Activated T-cell treated with anti-CD3 and anti-CD28 coated beads, Interleukin-2, amount 50 U/mL, for 72 hours (primary cell): ENCODE data around the gene POLE2. TPM values are rescaled to one million over a fixed set of nuclear protein-coding genes. Genes with fewer than 3 reads are reported as not detected.
"Not testable (repeated sequence)": the region's sequence is repeated elsewhere in the genome, so short reads cannot be mapped to it uniquely, and the experiment has no call there.

Experiments used
- ATAC-seq, 2 donors: fragments of 150-1000 bp; cut with Tn5 transposase; replicated peaks in 1 of 2; 2 replicates each; pipeline ENCODE4 v1.10.0; 2021; ENCODE audit warnings: moderate library complexity in 2 of 2, mild to moderate bottlenecking in 1 of 2
- DNase-seq, 2 donors: peaks; one replicate each; pipeline ENCODE4 v3.0.0; 2021 to 2022; ENCODE audit warnings: mixed read lengths in 1 of 2
- H3K27ac Mint-ChIP-seq: one replicate; pipeline ENCODE4 v1.8.0; 2022; ENCODE audit warnings: mild to moderate bottlenecking, moderate library complexity, mixed read lengths
- H3K27me3 Mint-ChIP-seq: one replicate; pipeline ENCODE4 v1.8.0; 2022; ENCODE audit warnings: low read depth, mixed read lengths
- H3K36me3 Mint-ChIP-seq, 2 donors: one replicate each; pipeline ENCODE4 v1.8.0; 2022; ENCODE audit warnings: mixed read lengths in 2 of 2, mild to moderate bottlenecking in 1 of 2; ENCODE audit not compliant: insufficient read depth in 2 of 2
- H3K4me1 Mint-ChIP-seq: one replicate; pipeline ENCODE4 v1.8.0; 2022; ENCODE audit warnings: low read depth, mixed read lengths
- H3K4me3 Mint-ChIP-seq, 2 donors: one replicate each; pipeline ENCODE4 v1.8.0; 2022; ENCODE audit warnings: mild to moderate bottlenecking in 2 of 2, mixed read lengths in 2 of 2, moderate library complexity in 2 of 2
- H3K9me3 Mint-ChIP-seq, 2 donors: one replicate each; pipeline ENCODE4 v1.8.0; 2022; ENCODE audit warnings: mixed read lengths in 2 of 2
- total RNA-seq, 2 donors: library from RNA; stranded (reverse); gene quantifications; one replicate each; pipeline ENCODE4 v1.2.3, GENCODE V29; 2022

The POLE2 gene
- total RNA-seq, 2 donors from 2014 or later: 24.5 to 30.0 TPM

DNA sequence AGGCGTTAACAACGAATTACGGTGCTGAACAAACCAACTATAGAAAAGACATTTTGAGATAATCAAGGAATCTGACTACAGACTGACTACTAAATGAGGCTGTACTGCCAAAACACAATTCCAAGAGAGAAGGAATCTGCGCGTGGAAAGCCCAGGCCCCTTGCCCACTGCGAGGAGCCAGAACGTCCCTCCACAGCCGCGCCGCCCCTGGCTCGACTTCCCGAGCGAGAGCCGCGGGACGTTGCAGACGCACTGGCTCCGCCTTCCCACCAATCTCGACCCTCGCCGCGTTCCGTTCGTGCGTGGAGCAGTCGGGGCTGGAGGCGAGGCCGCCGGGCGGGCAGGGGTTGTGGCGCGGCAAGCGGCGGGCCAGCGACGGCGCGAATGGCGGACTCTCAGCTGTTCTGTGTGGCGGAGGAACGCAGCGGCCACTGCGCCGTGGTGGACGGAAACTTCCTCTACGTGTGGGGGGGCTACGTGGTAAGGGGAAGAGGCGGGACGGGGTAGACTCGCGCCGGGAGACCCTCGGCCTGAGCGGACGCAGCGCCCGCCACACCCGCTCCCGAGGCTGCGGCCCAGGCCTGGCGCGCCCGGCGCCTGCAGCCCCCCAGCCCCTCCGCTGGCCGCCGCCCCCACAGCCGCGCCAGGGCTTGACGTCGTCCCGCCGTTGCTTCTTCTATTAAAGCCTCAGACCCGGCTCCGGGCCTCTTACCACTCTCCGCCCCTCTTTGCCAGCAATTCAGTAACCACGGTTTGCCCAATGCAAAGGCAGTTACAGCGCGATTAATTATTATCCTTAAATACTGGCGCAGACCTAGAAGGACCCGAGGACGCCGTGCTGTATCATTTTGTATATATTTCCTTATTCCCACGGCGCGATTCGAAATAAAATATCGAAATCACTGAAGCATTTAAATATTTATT lies 5.1 kb upstream of the POLE2 start, which contains the start of gene KLHDC1:
TSS of gene KLHDC1 (plus strand) at position 310 of the 924 bp plus-strand sequence. CDS start at position 385, 75 bp downstream.
- no peaks in the 10 kb centered on the region for H3K27me3 Mint-ChIP-seq
- no peaks in the 10 kb centered on the region for H3K9me3 Mint-ChIP-seq

DNA sequence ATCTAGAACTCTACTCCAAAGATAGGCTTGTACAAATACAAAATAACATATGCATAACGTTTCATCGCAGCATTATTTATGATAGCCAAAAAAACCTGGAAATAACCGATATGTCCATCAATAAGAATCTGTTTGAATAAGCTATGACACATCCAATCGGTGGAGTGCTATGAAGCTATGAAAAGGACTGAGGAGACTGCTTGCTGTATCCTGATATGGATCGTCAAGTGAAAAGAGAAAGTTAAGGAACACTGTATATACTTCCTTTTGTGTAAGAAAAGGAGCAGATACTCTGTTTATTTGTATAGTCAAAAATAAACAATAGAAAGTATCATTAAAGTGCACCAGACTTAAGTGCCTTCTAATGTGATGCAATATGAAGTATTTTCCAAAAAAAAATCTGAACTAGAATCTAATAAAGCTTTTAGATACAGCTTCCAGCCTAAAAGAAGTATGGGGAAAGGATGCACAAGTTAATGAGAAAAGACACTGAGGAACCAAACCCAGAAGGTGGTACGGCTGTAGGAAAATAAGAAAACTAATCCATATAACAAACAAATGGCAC lies 4.3 kb upstream of the POLE2 start:
- H3K36me3 Mint-ChIP-seq: peaks cover 1 to 4% of the 10 kb centered on the region in 2 donors
- ATAC-seq: no peak

More for the DNA sequence above, 5.1 kb upstream of the POLE2 start, which contains the start of gene KLHDC1:
- ATAC-seq (peak; percentile 77 to 86), DNase-seq (peak; percentile 84 to 87)
- H3K4me1 Mint-ChIP-seq: peaks cover 58% of the 10 kb centered on the region
- peak within 1 kb of the TSS; percentile 92 for H3K27ac Mint-ChIP-seq
- peak within 1 kb of the TSS; percentile 75 to 91 for H3K4me3 Mint-ChIP-seq
- H3K36me3 Mint-ChIP-seq: peaks cover 0 to 3% of the 10 kb centered on the region in 2 donors

DNA sequence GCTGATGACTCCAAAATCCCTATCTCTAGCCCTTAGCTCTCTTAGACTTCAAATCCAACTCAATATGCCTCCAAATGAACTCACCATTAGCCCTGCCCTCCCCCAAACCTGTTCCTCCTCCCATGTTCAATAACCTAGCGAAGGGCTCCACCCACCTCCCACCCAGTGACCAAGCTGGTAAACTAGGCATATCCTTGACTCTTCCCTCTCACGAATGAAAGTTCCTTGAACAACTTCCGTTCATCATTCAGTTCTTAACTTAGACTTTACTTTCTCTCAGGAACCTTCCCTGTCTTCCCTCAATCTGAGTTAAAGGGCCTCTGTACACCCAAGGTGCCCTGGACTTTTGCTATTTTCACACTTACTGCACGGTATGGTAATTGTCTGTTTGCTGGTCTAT lies 3.0 kb upstream of the POLE2 start:
- ATAC-seq (no peak), DNase-seq (no peak)
- Mint-ChIP-seq H3K4me3 (peak overlapping the region in 1 of 2 donors; percentile 34), H3K27me3 (no peaks in the 10 kb centered on the region), H3K9me3 (no peaks in the 10 kb centered on the region), H3K4me1 (peaks cover 62% of the 10 kb centered on the region), H3K36me3 (peaks cover 3 to 5% of the 10 kb centered on the region in 2 donors), H3K27ac (peak overlapping the region; percentile 80)

More for the DNA sequence above, 4.3 kb upstream of the POLE2 start:
- H3K27me3 Mint-ChIP-seq: no peaks in the 10 kb centered on the region
- peaks cover 61% of the 10 kb centered on the region for H3K4me1 Mint-ChIP-seq
- no peaks in the 10 kb centered on the region for H3K9me3 Mint-ChIP-seq
- H3K4me3 Mint-ChIP-seq: peak overlapping the region; percentile 75 to 91
- H3K27ac Mint-ChIP-seq: peak overlapping the region; percentile 90
- DNase-seq: no peak

DNA sequence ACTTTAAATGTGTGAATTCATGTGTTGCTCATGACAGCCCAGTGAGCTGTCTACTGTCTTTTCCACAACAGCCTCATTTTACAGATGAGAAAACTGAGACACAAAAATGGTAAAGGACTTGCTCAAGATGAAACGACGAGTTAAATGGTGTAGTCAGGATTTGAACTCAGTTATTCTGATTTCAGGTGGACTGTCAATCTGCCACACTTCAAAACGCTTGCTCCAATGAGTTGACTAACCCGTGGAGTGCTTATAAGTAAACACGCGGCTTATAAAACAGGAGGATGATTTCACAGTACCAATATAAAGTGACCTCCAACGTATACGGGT lies 652 bp upstream of the POLE2 start:
- ATAC-seq: no peak

DNA sequence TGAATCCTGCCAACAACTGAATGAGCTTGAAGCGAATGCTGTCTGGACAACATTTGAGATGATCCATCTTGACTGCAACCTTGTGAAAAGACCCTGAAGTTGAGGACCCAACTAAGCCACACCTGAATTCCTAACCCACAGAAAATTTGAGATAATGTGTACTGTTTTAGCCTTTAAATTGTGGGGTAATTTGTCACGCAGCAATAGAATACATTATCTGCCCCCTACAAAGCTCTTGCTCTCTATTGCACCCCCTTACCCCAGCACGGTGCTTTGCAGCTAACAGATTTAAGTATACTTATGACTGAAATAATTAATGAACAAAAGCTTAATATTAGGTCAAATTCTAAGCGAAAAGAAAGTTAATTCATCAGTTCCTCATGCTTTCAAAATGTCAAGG lies 1.6 kb downstream of the POLE2 start:
- no peak for ATAC-seq
- Mint-ChIP-seq H3K9me3 (no peaks in the 10 kb centered on the region), H3K36me3 (peaks cover 2 to 13% of the 10 kb centered on the region in 2 donors), H3K4me3 (peak overlapping the region; percentile 88 to 92), H3K4me1 (peaks cover 36% of the 10 kb centered on the region), H3K27ac (peak overlapping the region; percentile 77), H3K27me3 (no peaks in the 10 kb centered on the region)
- DNase-seq: no peak

More for the DNA sequence above, 652 bp upstream of the POLE2 start:
- DNase-seq: no peak
- Mint-ChIP-seq H3K9me3 (no peaks in the 10 kb centered on the region), H3K4me1 (peaks cover 50% of the 10 kb centered on the region), H3K27ac (peak overlapping the region; percentile 91), H3K27me3 (no peaks in the 10 kb centered on the region), H3K36me3 (peaks cover 5 to 6% of the 10 kb centered on the region in 2 donors), H3K4me3 (peak overlapping the region; percentile 88 to 92)

GRCh38 chr14:49679271-49679670 lies 8.7 kb downstream of the POLE2 start:
- peaks cover 9 to 39% of the 10 kb centered on the region in 2 donors for H3K36me3 Mint-ChIP-seq
- no peaks in the 10 kb centered on the region for H3K27me3 Mint-ChIP-seq
- H3K9me3 Mint-ChIP-seq: peaks cover 0 to 1% of the 10 kb centered on the region in 2 donors
- H3K4me1 Mint-ChIP-seq: peaks cover 12% of the 10 kb centered on the region
- DNase-seq: no peak
- H3K4me3 Mint-ChIP-seq: no peak overlapping the region
- ATAC-seq: peak in 1 of 2 donors; percentile 44
- H3K27ac Mint-ChIP-seq: no peak overlapping the region

GRCh38 chr14:49677643-49678042 lies 10.4 kb downstream of the POLE2 start:
- DNase-seq: no peak
- Mint-ChIP-seq H3K9me3 (peaks cover 0 to 1% of the 10 kb centered on the region in 2 donors), H3K4me3 (no peak overlapping the region), H3K4me1 (peaks cover 12% of the 10 kb centered on the region), H3K36me3 (peaks cover 16 to 47% of the 10 kb centered on the region in 2 donors), H3K27ac (no peak overlapping the region), H3K27me3 (no peaks in the 10 kb centered on the region)
- no peak for ATAC-seq

DNA sequence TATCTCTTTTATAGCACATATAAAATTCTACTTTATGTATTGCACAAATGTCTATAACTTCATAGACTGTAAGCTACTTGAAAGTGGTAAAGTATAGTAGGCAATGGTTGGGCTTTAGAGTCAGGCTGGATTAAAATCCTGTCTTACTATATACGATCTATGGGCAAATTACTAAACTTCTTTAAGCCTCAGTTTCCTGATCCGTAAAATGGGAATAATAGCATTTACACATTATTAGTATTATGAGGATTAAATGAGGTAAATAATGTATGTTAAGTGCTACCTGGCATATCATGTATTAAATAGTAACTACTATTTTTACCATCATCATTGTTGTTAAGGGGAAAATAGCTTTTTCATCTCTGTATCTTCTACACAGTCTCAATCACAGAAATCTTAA lies 14.4 kb downstream of the POLE2 start:
- H3K27me3 Mint-ChIP-seq: no peaks in the 10 kb centered on the region
- ATAC-seq (no peak), DNase-seq (no peak)
- peaks cover 11 to 32% of the 10 kb centered on the region in 2 donors for H3K36me3 Mint-ChIP-seq
- H3K4me1 Mint-ChIP-seq: no peaks in the 10 kb centered on the region
- H3K9me3 Mint-ChIP-seq: peaks cover 0 to 1% of the 10 kb centered on the region in 2 donors
- H3K27ac Mint-ChIP-seq: no peak overlapping the region
- H3K4me3 Mint-ChIP-seq: no peak overlapping the region

DNA sequence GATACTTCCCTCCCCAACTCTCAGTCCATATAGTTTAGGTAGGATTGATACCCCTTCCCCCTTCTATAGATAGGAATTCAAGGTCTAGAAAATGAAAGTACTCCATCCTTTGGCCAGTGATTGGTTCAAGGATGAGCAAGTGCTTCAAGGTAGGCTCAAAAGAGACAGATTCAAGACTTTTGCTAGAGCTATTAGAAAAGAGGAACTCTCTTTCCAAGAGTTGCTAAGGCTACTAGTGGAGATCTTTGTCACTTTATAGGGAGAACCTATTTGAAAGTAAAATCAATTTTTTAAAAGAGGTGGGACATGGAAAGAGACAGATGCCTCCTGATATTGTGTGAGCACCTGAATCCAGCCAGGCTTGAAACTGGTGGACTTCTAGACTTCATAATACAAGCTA lies 17.5 kb downstream of the POLE2 start:
- ATAC-seq (no peak), DNase-seq (no peak)
- H3K27ac Mint-ChIP-seq: no peak overlapping the region
- H3K9me3 Mint-ChIP-seq: no peaks in the 10 kb centered on the region
- H3K4me3 Mint-ChIP-seq: no peak overlapping the region
- H3K27me3 Mint-ChIP-seq: no peaks in the 10 kb centered on the region
- H3K4me1 Mint-ChIP-seq: no peaks in the 10 kb centered on the region
- peaks cover 8 to 32% of the 10 kb centered on the region in 2 donors for H3K36me3 Mint-ChIP-seq

GRCh38 chr14:49659526-49660455 lies 28.2 kb downstream of the POLE2 start:
- Mint-ChIP-seq H3K4me3 (no peak overlapping the region), H3K9me3 (no peaks in the 10 kb centered on the region), H3K4me1 (no peaks in the 10 kb centered on the region), H3K27me3 (no peaks in the 10 kb centered on the region), H3K27ac (no peak overlapping the region), H3K36me3 (peaks cover 0 to 10% of the 10 kb centered on the region in 2 donors)
- ATAC-seq (no peak), DNase-seq (no peak)

- H3K27me3 Mint-ChIP-seq, H3K27ac Mint-ChIP-seq, H3K36me3 Mint-ChIP-seq, H3K4me3 Mint-ChIP-seq, H3K4me1 Mint-ChIP-seq, ATAC-seq, DNase-seq, H3K9me3 Mint-ChIP-seq: not testable (repeated sequence)
Observed at GRCh38 chr14:49657500-49657899, 30.5 kb downstream of the POLE2 start.

- peaks cover 2 to 4% of the 10 kb centered on the region in 2 donors for H3K36me3 Mint-ChIP-seq
- DNase-seq: no peak
- no peak overlapping the region for H3K4me3 Mint-ChIP-seq
- no peaks in the 10 kb centered on the region for H3K27me3 Mint-ChIP-seq
- ATAC-seq: no peak
- H3K9me3 Mint-ChIP-seq: no peaks in the 10 kb centered on the region
- H3K4me1 Mint-ChIP-seq: no peaks in the 10 kb centered on the region
- H3K27ac Mint-ChIP-seq: no peak overlapping the region
Observed at GRCh38 chr14:49654511-49654910, 33.5 kb downstream of the POLE2 start.
